Keratinocyte (primary cell): ENCODE measurements around the gene CASKIN2. TPM values are rescaled to one million over a fixed set of nuclear protein-coding genes. Genes with fewer than 3 reads are reported as not detected.

ENCODE experiments used
- DNase-seq: peaks from one replicate; pipeline ENCODE4 v3.0.0-alpha.2; 2011; ENCODE audit warnings: low read depth, missing footprints, low spot score
- FAIRE-seq: peaks from 2 replicates; lab custom pipeline; 2011; peaks lifted over from hg19 to GRCh38; lab: Jason Lieb, UNC
- H2AFZ ChIP-seq: 2 replicates; pipeline ENCODE4 v1.6.0; 2012; ENCODE audit warnings: low read length, control low read depth, inconsistent platforms; ENCODE audit not compliant: control insufficient read depth
- H3K27ac ChIP-seq: 2 replicates; pipeline ENCODE4 v1.5.1; 2011; ENCODE audit warnings: low read length; ENCODE audit not compliant: control insufficient read depth, insufficient read depth
- H3K27me3 ChIP-seq: 3 replicates; pipeline ENCODE4 v1.6.0; 2011; ENCODE audit warnings: low read length; ENCODE audit not compliant: control insufficient read depth, insufficient read depth; ENCODE audit errors: extremely low read depth
- H3K36me3 ChIP-seq, 2 experiments: 2 replicates in 1 of 2; 3 replicates in 1 of 2; pipeline ENCODE4 v1.5.1; 2011; ENCODE audit warnings: low read length in 2 of 2, mild to moderate bottlenecking in 1 of 2; ENCODE audit not compliant: control insufficient read depth in 2 of 2, insufficient read depth in 2 of 2; ENCODE audit errors: extremely low read depth in 1 of 2
- H3K4me1 ChIP-seq: 3 replicates; pipeline ENCODE4 v1.5.1; 2011; ENCODE audit warnings: low read length; ENCODE audit not compliant: control insufficient read depth, insufficient read depth; ENCODE audit errors: extremely low read depth
- H3K4me2 ChIP-seq: 3 replicates; pipeline ENCODE4 v1.6.0; 2011; ENCODE audit warnings: low read depth, low read length; ENCODE audit not compliant: control insufficient read depth, insufficient read depth; ENCODE audit errors: extremely low read depth
- H3K4me3 ChIP-seq, 3 experiments: fragments of 200-600 bp in 1 of 3; sonication (generic) in 1 of 3; 2 replicates in 2 of 3; 3 replicates in 1 of 3; pipeline ENCODE4 v1.5.1; 2011 to 2016; ENCODE audit warnings: low read length in 3 of 3, mild to moderate bottlenecking in 3 of 3, control low read depth in 2 of 3, inconsistent platforms in 1 of 3, low read depth in 1 of 3, mixed read lengths in 1 of 3, mixed run types in 1 of 3, moderate library complexity in 1 of 3; ENCODE audit not compliant: control insufficient read depth in 2 of 3, insufficient read depth in 2 of 3; ENCODE audit errors: extremely low read depth in 1 of 3
- H3K79me2 ChIP-seq: 2 replicates; pipeline ENCODE4 v1.6.0; 2012; ENCODE audit warnings: low read length; ENCODE audit not compliant: control insufficient read depth, insufficient read depth
- H3K9ac ChIP-seq: 3 replicates; pipeline ENCODE4 v1.6.0; 2011; ENCODE audit warnings: low read length; ENCODE audit not compliant: control insufficient read depth, insufficient read depth; ENCODE audit errors: extremely low read depth
- H3K9me1 ChIP-seq: 3 replicates; pipeline ENCODE4 v1.6.0; 2011; ENCODE audit warnings: low read length; ENCODE audit not compliant: control insufficient read depth, insufficient read depth; ENCODE audit errors: extremely low read depth
- H3K9me3 ChIP-seq: 2 replicates; pipeline ENCODE4 v1.5.1; 2012; ENCODE audit warnings: low read depth, low read length; ENCODE audit not compliant: control insufficient read depth
- H4K20me1 ChIP-seq: 3 replicates; pipeline ENCODE4 v1.6.0; 2011; ENCODE audit warnings: low read length; ENCODE audit not compliant: control insufficient read depth, insufficient read depth; ENCODE audit errors: extremely low read depth
- EZH2 ChIP-seq: IDR thresholded peaks from one replicate; pipeline ENCODE4 v1.6.1; 2012; ENCODE audit warnings: inconsistent platforms, mild to moderate bottlenecking, low read length, moderate library complexity
- dilution Hi-C: fragments of 300-500 bp; cut with MboI; formaldehyde crosslinking; loops from one replicate; pipeline ENCODE4 v1.7.0; 2020; ENCODE audit warnings: low sequenced_read_pairs; ENCODE audit not compliant: extremely low pct_ligation_motif_present
- polyA plus RNA-seq, 5 experiments: library from polyadenylated mRNA; depleted of rRNA in 3 of 5; stranded (reverse) in 3 of 5; stranded (forward) in 1 of 5; unstranded in 1 of 5; fragments of >200 nt; gene quantifications; 1 replicate in 1 of 5; 2 replicates in 3 of 5; 3 replicates in 1 of 5; pipeline versions ENCODE4 v1.2.1 to v1.2.3, GENCODE V29; 2011 to 2012; ENCODE audit warnings: missing spikeins in 2 of 5, low read depth in 1 of 5, low replicate concordance in 1 of 5
- TF ChIP-seq, protein P1 (sequence below), 3 experiments: IDR thresholded peaks in 1 of 3; conservative IDR thresholded peaks in 1 of 3; optimal IDR thresholded peaks in 1 of 3; 2 replicates in 2 of 3; 3 replicates in 1 of 3; pipeline versions ENCODE3 to v1.5.1; 2011; ENCODE audit warnings: low read length in 3 of 3, mild to moderate bottlenecking in 3 of 3, moderate library complexity in 2 of 3, control low read depth in 1 of 3, inconsistent platforms in 1 of 3; ENCODE audit not compliant: insufficient read depth in 2 of 3; ENCODE audit errors: extremely low read depth in 1 of 3

Gene CASKIN2
- polyA plus RNA-seq, 1 donor (not counting 4 experiments of a cell fraction or from before 2014, with no cell fraction given): 3.7 TPM

GRCh38 chr17:75460295-75460694 lies 55.0 kb downstream of the CASKIN2 start:
- H3K9ac ChIP-seq: no peak overlapping the region
- H3K27ac ChIP-seq: no peak overlapping the region
- H3K4me3 ChIP-seq: no peak overlapping the region
- DNase-seq: no peak
- H3K4me2 ChIP-seq: no peak overlapping the region
- no peaks in the 10 kb centered on the region for H3K9me3 ChIP-seq
- H3K79me2 ChIP-seq: peaks cover 3% of the 10 kb centered on the region
- H3K27me3 ChIP-seq: no peaks in the 10 kb centered on the region
- no peak overlapping the region for H2AFZ ChIP-seq
- TF ChIP-seq EZH2: no peak
- TF ChIP-seq, protein P1, sequence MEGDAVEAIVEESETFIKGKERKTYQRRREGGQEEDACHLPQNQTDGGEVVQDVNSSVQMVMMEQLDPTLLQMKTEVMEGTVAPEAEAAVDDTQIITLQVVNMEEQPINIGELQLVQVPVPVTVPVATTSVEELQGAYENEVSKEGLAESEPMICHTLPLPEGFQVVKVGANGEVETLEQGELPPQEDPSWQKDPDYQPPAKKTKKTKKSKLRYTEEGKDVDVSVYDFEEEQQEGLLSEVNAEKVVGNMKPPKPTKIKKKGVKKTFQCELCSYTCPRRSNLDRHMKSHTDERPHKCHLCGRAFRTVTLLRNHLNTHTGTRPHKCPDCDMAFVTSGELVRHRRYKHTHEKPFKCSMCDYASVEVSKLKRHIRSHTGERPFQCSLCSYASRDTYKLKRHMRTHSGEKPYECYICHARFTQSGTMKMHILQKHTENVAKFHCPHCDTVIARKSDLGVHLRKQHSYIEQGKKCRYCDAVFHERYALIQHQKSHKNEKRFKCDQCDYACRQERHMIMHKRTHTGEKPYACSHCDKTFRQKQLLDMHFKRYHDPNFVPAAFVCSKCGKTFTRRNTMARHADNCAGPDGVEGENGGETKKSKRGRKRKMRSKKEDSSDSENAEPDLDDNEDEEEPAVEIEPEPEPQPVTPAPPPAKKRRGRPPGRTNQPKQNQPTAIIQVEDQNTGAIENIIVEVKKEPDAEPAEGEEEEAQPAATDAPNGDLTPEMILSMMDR (optimal IDR thresholded peaks at IDR 0.05 in 1 of 3, IDR thresholded peaks at IDR 0.05 in 1 of 3, conservative IDR thresholded peaks at IDR 0.05 in 1 of 3; ENCODE audit: extremely low read depth in 1 of 3, insufficient read depth in 2 of 3, low read length in 3 of 3): no peak
- H4K20me1 ChIP-seq: no peaks in the 10 kb centered on the region
- H3K4me1 ChIP-seq: peaks cover 18% of the 10 kb centered on the region
- H3K9me1 ChIP-seq: no peaks in the 10 kb centered on the region
- dilution Hi-C loops: no loop called here
- no peak for FAIRE-seq
- no peaks in the 10 kb centered on the region for H3K36me3 ChIP-seq

GRCh38 chr17:75459590-75460267 lies 55.6 kb downstream of the CASKIN2 start:
- FAIRE-seq (no peak), DNase-seq (no peak)
- Histone ChIP-seq H3K27ac (no peak overlapping the region), H2AFZ (no peak overlapping the region), H3K27me3 (no peaks in the 10 kb centered on the region), H4K20me1 (no peaks in the 10 kb centered on the region), H3K4me3 (no peak overlapping the region), H3K9me3 (no peaks in the 10 kb centered on the region), H3K79me2 (peaks cover 1% of the 10 kb centered on the region), H3K36me3 (no peaks in the 10 kb centered on the region), H3K4me2 (no peak overlapping the region), H3K4me1 (peaks cover 18% of the 10 kb centered on the region), H3K9me1 (no peaks in the 10 kb centered on the region), H3K9ac (no peak overlapping the region)
- no peak for TF ChIP-seq EZH2
- TF ChIP-seq, protein P1 (optimal IDR thresholded peaks at IDR 0.05 in 1 of 3, IDR thresholded peaks at IDR 0.05 in 1 of 3, conservative IDR thresholded peaks at IDR 0.05 in 1 of 3; ENCODE audit: extremely low read depth in 1 of 3, insufficient read depth in 2 of 3, low read length in 3 of 3): no peak
- dilution Hi-C loops: no loop called here
